K562 treated with DMSO at 1 percent for 24 hours (cell line): ENCODE data around the gene KCNG4. TPM values are rescaled to one million over a fixed set of nuclear protein-coding genes. Genes with fewer than 3 reads are reported as not detected.

Source experiments
- total RNA-seq: library from RNA; unstranded; fragments of 300-600 nt; gene quantifications from 2 replicates; pipeline ENCODE4 v1.2.3, GENCODE V29; 2022; ENCODE audit warnings: low read depth; ENCODE audit not compliant: insufficient read depth

The KCNG4 gene, protein sequence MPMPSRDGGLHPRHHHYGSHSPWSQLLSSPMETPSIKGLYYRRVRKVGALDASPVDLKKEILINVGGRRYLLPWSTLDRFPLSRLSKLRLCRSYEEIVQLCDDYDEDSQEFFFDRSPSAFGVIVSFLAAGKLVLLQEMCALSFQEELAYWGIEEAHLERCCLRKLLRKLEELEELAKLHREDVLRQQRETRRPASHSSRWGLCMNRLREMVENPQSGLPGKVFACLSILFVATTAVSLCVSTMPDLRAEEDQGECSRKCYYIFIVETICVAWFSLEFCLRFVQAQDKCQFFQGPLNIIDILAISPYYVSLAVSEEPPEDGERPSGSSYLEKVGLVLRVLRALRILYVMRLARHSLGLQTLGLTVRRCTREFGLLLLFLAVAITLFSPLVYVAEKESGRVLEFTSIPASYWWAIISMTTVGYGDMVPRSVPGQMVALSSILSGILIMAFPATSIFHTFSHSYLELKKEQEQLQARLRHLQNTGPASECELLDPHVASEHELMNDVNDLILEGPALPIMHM
- not detected in 2 replicates for total RNA-seq

DNA sequence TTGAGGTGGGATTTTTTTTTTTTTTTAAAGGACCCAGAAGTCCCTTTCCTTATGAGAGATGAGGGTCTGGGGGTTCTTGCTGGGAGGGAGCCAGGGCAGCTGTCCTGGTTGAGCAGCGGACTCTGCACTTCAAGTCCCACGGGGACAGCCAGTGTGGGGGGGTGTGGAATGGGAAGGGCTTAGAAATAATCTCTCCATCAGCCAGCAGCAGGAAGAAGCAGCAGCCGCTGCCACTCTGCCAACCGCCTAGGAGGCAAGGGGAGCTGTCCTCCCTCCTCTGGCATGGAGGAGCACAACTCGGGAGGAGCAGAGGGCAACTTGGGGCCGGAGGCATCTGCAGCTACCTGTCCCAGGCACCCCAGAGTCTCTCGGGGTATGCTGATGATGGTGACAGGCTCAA, at the start of gene KCNG4:
Gene KCNG4 (minus strand): TSS at position 104 of the 400 bp plus-strand sequence. CDS start 2,527 bp downstream, outside the sequence.

DNA sequence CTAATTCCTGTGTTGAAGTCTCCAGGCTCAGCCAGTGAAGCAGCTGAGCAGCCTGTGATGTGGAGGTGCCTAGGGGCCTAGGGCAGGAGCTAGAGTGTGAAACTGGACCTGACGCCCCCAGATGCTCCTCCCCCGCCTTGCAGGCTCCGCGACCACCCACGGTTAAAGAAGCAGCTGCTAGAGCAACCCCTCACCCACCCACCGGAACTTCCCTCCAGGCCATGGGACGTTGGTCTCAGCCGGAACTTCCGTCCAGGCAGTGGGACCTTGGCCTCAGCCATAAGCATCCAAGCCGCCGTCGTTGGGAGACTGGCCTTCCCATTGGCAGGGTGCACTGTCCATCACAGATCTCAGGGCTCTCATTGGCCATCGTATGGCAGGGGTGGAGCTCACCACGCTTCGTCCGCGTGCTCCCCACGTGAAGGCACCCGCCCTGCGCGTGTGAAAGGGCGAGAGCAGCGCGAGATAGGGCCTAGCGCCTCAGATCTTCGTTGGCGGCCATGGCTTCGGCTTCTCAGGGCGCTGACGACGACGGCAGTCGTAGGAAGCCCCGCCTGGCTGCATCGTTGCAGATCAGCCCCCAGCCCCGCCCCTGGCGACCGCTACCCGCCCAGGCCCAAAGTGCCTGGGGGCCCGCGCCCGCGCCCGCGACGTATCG, 49.0 kb downstream of the KCNG4 start, which contains the start of gene ADAD2:
Gene ADAD2 (plus strand): TSS at position 427 of the 658 bp plus-strand sequence. CDS start 74 bp downstream, at position 501.

DNA sequence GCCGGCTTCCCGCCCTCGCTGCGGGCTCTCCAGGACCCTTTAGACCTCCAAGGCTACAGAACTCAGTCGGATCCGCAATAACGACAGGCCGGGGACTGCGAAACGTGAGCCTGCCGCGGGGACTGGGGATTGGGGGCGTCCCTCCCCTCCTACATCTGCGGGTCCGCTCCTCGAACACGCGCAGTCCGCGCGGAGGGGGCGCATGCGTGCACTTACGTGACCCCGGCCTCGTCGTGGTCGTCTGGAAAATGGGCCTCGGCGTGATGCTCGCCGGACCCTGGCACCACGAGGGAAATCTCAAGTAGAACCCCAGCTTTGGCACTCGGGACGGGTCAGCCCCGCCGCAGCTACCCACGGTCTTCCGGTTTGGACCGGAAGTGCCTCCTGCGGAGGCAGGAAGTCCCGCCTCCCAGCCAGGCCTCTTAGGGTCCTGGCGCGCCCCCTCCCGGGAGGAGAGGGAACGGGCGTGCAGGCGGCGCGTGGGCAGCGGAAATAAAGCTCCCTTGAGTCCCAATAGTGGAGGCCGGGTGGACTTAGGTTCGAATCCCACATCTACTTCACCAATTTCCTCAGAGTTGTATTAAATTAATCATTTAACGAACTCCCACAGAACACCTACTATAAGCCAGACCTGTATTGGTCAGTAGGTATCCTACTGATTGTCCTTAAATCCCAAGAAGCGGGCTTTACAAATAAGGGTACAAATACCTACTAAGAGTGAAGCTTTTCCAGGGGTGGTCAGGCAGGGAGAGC, 53.0 kb downstream of the KCNG4 start, which contains the start of gene TAF1C:
Gene TAF1C (minus strand): TSS at position 373 of the 753 bp plus-strand sequence. CDS start 2,069 bp downstream, outside the sequence.

Other genes with a start within 250 kb of the KCNG4 start
- 0.65 TPM in 1 of 2 replicates, not detected in the other for gene SLC38A8, start 197.2 kb downstream of the KCNG4 start, total RNA-seq
- 85.2 and 92.7 TPM in 2 replicates for gene MBTPS1, start 123.1 kb downstream of the KCNG4 start, total RNA-seq
- gene HSDL1, start 94.8 kb downstream of the KCNG4 start, total RNA-seq = 36.2 and 36.5 TPM in 2 replicates
- 0.12 TPM in 1 of 2 replicates, not detected in the other for gene DNAAF1, start 94.7 kb downstream of the KCNG4 start, total RNA-seq
- gene TAF1C, start 53.0 kb downstream of the KCNG4 start, total RNA-seq = 28.0 and 32.3 TPM in 2 replicates
- gene ADAD2, start 48.9 kb downstream of the KCNG4 start, total RNA-seq = not detected in 2 replicates
- gene WFDC1, start 54.9 kb upstream of the KCNG4 start, total RNA-seq = not detected in 2 replicates
- 0.17 TPM in 1 of 2 replicates, not detected in the other for gene ATP2C2, start 128.5 kb upstream of the KCNG4 start, total RNA-seq